Measurements from ENCODE around the gene GUCY1A1. TPM values are rescaled to one million over a fixed set of nuclear protein-coding genes. Genes with fewer than 3 reads are reported as not detected.

Gene GUCY1A1
- total RNA-seq, 3 donors from 2014 or later, result 7.4 to 213 (median 18.8) TPM

GRCh38 chr4:155656025-155656424, 10.6 kb upstream of the GUCY1A1 start:
- H3K4me1 ChIP-seq (ENCODE audit: low read depth), result no peaks in the 10 kb centered on the region
- intact Hi-C loops (cut with DNase I, micrococcal nuclease), result no loop called here
- no peak for TF ChIP-seq CTCF (IDR thresholded peaks at IDR 0.05)
- DNase-seq, result no peak
- ATAC-seq, result no peak
- H3K9me3 ChIP-seq, result no peaks in the 10 kb centered on the region
- H3K4me3 ChIP-seq, result no peak overlapping the region
- H3K36me3 ChIP-seq (ENCODE audit: low read depth), result no peaks in the 10 kb centered on the region

DNA sequence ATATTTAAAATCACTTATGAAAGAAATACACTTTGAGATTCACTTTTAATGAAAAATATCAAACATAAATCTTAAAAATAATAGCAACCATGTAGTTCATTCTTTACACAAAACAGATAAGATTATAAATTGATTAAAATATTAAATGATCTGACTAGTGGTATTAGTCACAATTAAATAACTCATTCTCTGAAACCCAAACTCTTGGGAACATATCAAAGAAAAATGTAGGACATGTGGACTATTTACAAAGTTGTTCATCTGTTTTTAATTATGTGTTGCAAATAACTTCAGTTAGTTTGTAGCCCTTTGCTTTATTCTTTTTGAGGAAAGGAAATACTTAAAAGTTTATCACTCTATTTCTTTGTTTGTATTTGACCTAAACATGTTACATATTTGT, 9.5 kb upstream of the GUCY1A1 start:
- intact Hi-C loops (cut with DNase I, micrococcal nuclease), result no loop called here
- TF ChIP-seq CTCF (IDR thresholded peaks at IDR 0.05), result no peak
- DNase-seq (no peak), ATAC-seq (no peak)
- Histone ChIP-seq H3K4me3 (no peak overlapping the region), H3K4me1 (ENCODE audit: low read depth) (no peaks in the 10 kb centered on the region), H3K36me3 (ENCODE audit: low read depth) (no peaks in the 10 kb centered on the region), H3K9me3 (no peaks in the 10 kb centered on the region)

DNA sequence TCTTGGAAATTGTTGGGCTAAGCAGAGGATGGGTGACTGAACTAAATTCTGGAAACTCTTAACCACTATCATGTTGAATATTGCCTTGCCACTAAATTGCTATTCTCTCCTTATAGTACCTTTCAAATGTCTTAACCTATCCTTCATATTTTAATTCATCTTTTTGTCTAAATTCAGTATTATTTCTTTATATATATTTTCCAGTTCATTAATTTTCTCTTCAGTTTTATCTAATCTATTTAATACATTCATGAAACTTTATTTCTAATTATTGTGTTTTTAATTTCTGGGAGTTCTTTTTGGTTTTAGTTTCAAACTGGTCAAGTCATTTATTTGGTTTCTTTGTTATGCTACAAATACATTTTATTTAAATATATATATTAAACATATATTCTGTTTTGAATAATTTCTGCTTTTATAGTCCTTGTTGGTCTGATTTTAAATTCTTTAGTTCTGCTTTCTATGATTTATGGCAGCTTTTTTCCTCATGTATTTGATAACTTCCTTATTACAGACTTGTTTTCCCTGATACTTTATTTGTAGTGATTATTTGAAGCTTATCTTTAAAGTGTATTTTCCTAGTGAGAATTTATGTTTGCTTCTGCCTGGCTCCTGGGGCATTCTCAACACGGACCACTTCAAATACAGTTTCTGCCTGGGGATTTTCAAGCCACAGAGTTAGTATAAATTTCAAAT, 8.5 kb upstream of the GUCY1A1 start:
- Histone ChIP-seq H3K36me3 (ENCODE audit: low read depth) (no peaks in the 10 kb centered on the region), H3K9me3 (no peaks in the 10 kb centered on the region), H3K4me1 (ENCODE audit: low read depth) (no peaks in the 10 kb centered on the region), H3K4me3 (no peak overlapping the region)
- TF ChIP-seq CTCF (IDR thresholded peaks at IDR 0.05), result no peak
- DNase-seq, result no peak
- intact Hi-C loops (cut with DNase I, micrococcal nuclease), result no loop called here
- no peak for ATAC-seq

DNA sequence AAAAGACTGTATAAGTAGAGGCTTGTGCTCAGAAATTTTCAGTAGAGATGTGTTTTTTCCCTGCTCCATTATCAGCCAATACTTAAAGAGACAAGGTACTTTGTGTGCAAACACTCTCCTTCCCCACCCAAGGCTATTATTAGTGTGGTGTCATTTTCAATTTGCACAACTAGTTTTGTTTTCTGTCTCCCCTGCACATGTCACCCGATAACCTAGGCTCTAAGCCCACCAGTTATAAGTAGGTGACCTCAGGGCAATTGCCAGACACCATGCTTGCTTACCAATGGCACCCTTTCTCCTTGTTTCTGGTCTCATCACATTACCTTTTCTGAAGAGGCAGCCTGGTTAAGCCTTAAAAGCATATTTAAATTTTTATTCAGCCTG, 8.0 kb upstream of the GUCY1A1 start:
- intact Hi-C loops (cut with DNase I, micrococcal nuclease), result no loop called here
- no peaks in the 10 kb centered on the region for H3K36me3 ChIP-seq (ENCODE audit: low read depth)
- TF ChIP-seq CTCF (IDR thresholded peaks at IDR 0.05), result no peak
- DNase-seq, result no peak
- H3K9me3 ChIP-seq, result no peaks in the 10 kb centered on the region
- no peaks in the 10 kb centered on the region for H3K4me1 ChIP-seq (ENCODE audit: low read depth)
- ATAC-seq, result no peak
- no peak overlapping the region for H3K4me3 ChIP-seq

DNA sequence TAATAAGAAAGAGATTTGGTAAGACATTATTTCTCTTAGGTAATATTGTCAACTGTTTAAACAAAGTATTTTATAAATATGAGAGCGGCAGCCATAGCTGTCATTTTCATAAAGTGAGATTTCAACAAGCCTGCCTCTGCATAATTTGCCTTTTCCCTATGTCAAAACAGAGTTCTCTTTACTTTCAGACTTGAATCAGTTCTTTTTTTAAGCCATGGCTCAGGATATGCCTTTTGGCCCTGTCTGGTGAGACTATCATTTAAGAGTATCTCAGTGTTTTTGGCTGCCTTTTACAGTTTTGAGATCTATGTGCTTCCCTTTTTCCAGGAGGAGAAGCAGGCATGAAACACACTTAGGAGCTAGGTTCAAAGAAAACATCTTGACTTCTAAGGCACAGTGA, 7.5 kb upstream of the GUCY1A1 start:
- DNase-seq (no peak), ATAC-seq (no peak)
- intact Hi-C loops (cut with DNase I, micrococcal nuclease), result no loop called here
- no peaks in the 10 kb centered on the region for H3K36me3 ChIP-seq (ENCODE audit: low read depth)
- no peaks in the 10 kb centered on the region for H3K4me1 ChIP-seq (ENCODE audit: low read depth)
- H3K9me3 ChIP-seq, result no peaks in the 10 kb centered on the region
- no peak overlapping the region for H3K4me3 ChIP-seq
- no peak for TF ChIP-seq CTCF (IDR thresholded peaks at IDR 0.05)

GRCh38 chr4:155660436-155660835, 6.2 kb upstream of the GUCY1A1 start:
- intact Hi-C loops (cut with DNase I, micrococcal nuclease), result no loop called here
- ATAC-seq (no peak), DNase-seq (no peak)
- Histone ChIP-seq H3K4me1 (ENCODE audit: low read depth) (no peaks in the 10 kb centered on the region), H3K9me3 (no peaks in the 10 kb centered on the region), H3K4me3 (no peak overlapping the region), H3K36me3 (ENCODE audit: low read depth) (no peaks in the 10 kb centered on the region)
- no peak for TF ChIP-seq CTCF (IDR thresholded peaks at IDR 0.05)

All from mucosa of descending colon (tissue), 3 donors.